Endothelial cell (in vitro differentiated cells): Measurements from ENCODE around the gene PANK4. TPM values are rescaled to one million over a fixed set of nuclear protein-coding genes. Genes with fewer than 3 reads are reported as not detected.

Experiments
- DNase-seq: peaks from one replicate; pipeline ENCODE4 v3.0.0; 2021; ENCODE audit warnings: low spot score
- H3K27ac Mint-ChIP-seq: one replicate; pipeline ENCODE4 v1.8.0; 2021; ENCODE audit warnings: mixed read lengths, inconsistent platforms; ENCODE audit not compliant: unreplicated experiment
- H3K27me3 Mint-ChIP-seq: one replicate; pipeline ENCODE4 v1.8.0; 2021; ENCODE audit warnings: mild to moderate bottlenecking, moderate library complexity, mixed read lengths, inconsistent platforms; ENCODE audit not compliant: unreplicated experiment
- H3K36me3 Mint-ChIP-seq: one replicate; pipeline ENCODE4 v1.8.0; 2021; ENCODE audit warnings: mild to moderate bottlenecking, low read depth, mixed read lengths, inconsistent platforms; ENCODE audit not compliant: unreplicated experiment
- H3K4me1 Mint-ChIP-seq: one replicate; pipeline ENCODE4 v1.8.0; 2021; ENCODE audit warnings: mild to moderate bottlenecking, mixed read lengths, inconsistent platforms; ENCODE audit not compliant: unreplicated experiment
- H3K4me3 Mint-ChIP-seq: one replicate; pipeline ENCODE4 v1.8.0; 2021; ENCODE audit warnings: mild to moderate bottlenecking, mixed read lengths, inconsistent platforms; ENCODE audit not compliant: unreplicated experiment
- H3K9me3 Mint-ChIP-seq: one replicate; pipeline ENCODE4 v1.8.0; 2021; ENCODE audit warnings: mixed read lengths, inconsistent platforms; ENCODE audit not compliant: unreplicated experiment
- total RNA-seq: library from RNA; stranded (reverse); fragmentation: NEBNext Ultra II Directional; extraction: Animal tissue kit (Norgen Biotek cat#: 25700); gene quantifications from one replicate; pipeline ENCODE4 v1.2.1, GENCODE V29; 2021; ENCODE audit not compliant: unreplicated experiment
- TF ChIP-seq, protein P1 (sequence below): fragments of 200-600 bp; sonication (generic); IDR thresholded peaks from one replicate; pipeline ENCODE4 v1.5.0; 2021; ENCODE audit warnings: antibody characterized with exemption; ENCODE audit not compliant: unreplicated experiment

The PANK4 gene
- total RNA-seq, 1 donor from 2014 or later, result 32.3 TPM

DNA sequence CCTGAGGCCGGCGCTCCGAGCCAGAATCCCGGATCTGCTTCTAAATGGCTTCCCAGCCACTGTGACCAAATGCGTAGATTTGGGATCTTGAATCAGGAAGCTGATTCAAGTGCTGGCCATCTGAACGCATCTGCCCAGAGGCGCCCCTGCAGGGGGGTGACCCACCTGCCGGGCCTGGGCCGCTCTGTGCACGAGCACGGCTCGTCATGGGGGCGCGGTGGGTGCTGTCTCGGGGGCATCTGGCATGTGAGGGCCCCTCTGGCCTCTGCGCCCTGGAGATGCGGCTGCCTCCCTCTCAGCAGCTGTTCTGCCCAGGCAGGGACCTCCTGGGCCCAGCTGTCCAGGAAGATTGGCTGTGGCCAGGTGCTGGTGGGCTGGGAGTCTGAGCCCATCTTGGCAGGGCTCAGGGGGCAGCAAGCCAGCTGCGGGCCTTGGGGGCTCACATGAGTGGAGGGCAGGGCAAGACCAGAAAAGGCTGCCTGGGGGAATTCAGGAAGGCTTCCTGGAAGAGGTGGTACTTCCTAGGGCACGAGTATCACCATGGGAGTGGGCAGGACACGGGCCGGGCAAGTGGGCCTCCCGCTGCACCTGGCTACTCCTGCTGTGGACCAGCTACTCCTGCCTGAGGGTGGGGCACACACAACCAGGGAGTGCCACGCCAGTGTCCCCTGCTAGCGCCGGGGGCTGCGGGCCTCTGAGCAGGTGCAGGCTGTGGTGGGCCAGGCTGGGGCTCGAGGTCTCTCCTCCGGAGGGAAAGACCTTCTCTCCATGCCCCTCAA lies 25.2 kb downstream of the PANK4 start:
- TF ChIP-seq, protein P1, sequence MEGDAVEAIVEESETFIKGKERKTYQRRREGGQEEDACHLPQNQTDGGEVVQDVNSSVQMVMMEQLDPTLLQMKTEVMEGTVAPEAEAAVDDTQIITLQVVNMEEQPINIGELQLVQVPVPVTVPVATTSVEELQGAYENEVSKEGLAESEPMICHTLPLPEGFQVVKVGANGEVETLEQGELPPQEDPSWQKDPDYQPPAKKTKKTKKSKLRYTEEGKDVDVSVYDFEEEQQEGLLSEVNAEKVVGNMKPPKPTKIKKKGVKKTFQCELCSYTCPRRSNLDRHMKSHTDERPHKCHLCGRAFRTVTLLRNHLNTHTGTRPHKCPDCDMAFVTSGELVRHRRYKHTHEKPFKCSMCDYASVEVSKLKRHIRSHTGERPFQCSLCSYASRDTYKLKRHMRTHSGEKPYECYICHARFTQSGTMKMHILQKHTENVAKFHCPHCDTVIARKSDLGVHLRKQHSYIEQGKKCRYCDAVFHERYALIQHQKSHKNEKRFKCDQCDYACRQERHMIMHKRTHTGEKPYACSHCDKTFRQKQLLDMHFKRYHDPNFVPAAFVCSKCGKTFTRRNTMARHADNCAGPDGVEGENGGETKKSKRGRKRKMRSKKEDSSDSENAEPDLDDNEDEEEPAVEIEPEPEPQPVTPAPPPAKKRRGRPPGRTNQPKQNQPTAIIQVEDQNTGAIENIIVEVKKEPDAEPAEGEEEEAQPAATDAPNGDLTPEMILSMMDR, result no peak
- H3K27me3 Mint-ChIP-seq, result no peaks in the 10 kb centered on the region
- H3K4me3 Mint-ChIP-seq, result no peak overlapping the region
- no peak for DNase-seq
- H3K4me1 Mint-ChIP-seq, result no peaks in the 10 kb centered on the region
- H3K9me3 Mint-ChIP-seq, result no peaks in the 10 kb centered on the region
- no peak overlapping the region for H3K27ac Mint-ChIP-seq
- H3K36me3 Mint-ChIP-seq, result no peaks in the 10 kb centered on the region

DNA sequence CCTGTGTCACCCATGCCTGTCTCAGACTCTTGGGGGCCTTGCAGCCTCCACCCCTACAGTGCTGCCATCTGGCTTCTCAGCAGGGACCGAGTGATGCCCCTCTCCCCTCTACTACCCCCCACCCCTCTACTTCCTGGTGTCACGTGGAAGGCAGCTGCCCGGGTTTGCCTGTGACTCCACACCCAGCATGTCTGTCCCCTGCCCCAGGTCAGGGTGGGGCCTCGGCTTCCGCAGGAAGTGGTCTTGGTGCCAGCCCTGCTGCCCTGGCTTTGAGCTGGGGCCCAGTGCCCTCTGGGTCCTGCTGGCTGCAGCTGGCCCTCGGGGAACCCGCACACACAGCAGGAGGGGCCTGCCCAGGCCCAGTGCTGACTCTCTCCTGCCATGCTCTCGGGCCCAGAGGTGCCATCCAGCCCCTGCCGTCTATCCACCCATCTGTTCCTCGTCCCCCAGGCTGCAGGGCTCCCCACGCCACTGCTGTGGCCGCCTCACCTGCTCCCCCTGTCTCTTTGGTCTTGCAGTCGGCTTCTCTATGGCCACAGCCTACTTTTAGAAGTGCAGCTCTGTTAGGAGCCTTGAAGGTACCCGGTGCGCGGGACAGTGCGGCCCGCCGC lies 26.3 kb downstream of the PANK4 start:
- no peak overlapping the region for H3K27ac Mint-ChIP-seq
- H3K27me3 Mint-ChIP-seq, result peaks cover 2% of the 10 kb centered on the region
- H3K4me3 Mint-ChIP-seq, result no peak overlapping the region

DNA sequence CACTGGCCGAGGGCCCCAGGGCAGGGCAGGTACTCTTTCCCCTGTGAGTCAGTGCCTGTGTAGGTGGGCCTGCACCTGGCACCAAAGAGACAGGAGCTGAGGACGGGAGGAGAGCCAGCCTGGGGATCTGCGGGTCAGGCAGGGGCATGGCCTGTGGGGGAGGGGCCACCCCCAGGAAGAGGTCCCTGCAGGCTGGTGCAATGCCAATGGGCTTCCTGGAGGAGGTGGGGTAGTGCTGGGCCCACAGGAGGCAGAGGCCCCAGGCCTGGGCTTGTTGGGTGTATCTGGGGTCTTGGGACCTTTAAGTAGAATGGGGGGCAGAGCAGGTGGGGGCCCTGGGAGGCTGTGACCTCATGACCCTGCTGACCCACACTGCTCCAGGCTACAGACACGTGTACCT lies 27.1 kb downstream of the PANK4 start:
- no peaks in the 10 kb centered on the region for H3K4me1 Mint-ChIP-seq

More for the DNA sequence above, 26.3 kb downstream of the PANK4 start:
- TF ChIP-seq, protein P1, result no peak
- no peaks in the 10 kb centered on the region for H3K4me1 Mint-ChIP-seq
- no peak for DNase-seq
- no peaks in the 10 kb centered on the region for H3K9me3 Mint-ChIP-seq
- H3K36me3 Mint-ChIP-seq, result no peaks in the 10 kb centered on the region

DNA sequence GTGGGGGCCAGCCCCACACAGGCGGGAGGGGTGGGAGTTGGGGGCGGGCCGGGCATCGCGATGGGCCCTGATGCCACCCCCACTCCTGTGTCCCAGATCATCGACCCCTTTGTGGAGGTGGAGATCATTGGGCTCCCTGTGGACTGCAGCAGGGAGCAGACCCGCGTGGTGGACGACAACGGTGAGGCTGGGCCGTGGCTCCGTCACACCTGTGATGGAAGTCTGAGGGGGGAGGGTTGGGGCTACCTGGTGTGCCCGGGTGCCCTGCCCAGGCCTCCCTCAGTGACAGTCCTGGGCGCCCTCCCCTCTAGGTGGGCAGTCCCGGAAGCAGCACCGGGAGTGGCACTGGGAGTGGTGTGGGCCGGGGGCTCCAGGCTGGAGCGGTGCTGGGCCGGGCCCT lies 27.7 kb downstream of the PANK4 start:
- no peaks in the 10 kb centered on the region for H3K36me3 Mint-ChIP-seq
- DNase-seq, result no peak
- peaks cover 3% of the 10 kb centered on the region for H3K27me3 Mint-ChIP-seq
- no peaks in the 10 kb centered on the region for H3K4me1 Mint-ChIP-seq
- H3K9me3 Mint-ChIP-seq, result no peaks in the 10 kb centered on the region
- no peak overlapping the region for H3K27ac Mint-ChIP-seq
- TF ChIP-seq, protein P1, result no peak
- no peak overlapping the region for H3K4me3 Mint-ChIP-seq

More for the DNA sequence above, 27.1 kb downstream of the PANK4 start:
- DNase-seq, result no peak
- Mint-ChIP-seq H3K9me3 (no peaks in the 10 kb centered on the region), H3K4me3 (no peak overlapping the region), H3K27me3 (peaks cover 3% of the 10 kb centered on the region), H3K36me3 (no peaks in the 10 kb centered on the region), H3K27ac (no peak overlapping the region)
- TF ChIP-seq, protein P1, result no peak

DNA sequence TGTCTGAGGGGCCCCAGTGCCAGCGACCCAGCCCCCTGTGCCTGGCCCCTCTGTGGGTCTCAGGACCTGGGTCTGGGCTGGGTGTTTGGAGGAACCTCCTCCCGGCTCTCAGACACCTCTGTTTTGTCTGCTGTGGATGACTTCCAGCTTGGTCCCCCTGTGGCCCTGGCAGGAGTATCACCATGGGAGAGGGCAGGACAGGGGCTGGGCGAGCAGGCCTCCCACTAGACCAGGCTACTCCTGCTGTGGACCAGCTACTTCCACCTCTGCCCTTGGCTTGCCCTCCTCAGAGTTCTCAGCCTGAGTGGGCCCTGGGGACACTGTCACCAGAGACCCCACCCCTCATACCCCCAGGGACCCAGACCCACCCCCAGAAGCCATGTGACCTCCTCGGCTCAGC lies 28.5 kb downstream of the PANK4 start:
- Mint-ChIP-seq H3K4me1 (no peaks in the 10 kb centered on the region), H3K27me3 (peaks cover 3% of the 10 kb centered on the region), H3K36me3 (no peaks in the 10 kb centered on the region), H3K9me3 (no peaks in the 10 kb centered on the region), H3K4me3 (no peak overlapping the region), H3K27ac (no peak overlapping the region)
- TF ChIP-seq, protein P1, result no peak
- no peak for DNase-seq
